ENCODE measurements around the gene PLA2G2D.

PLA2G2D gene

GRCh38 chr1:20114021-20114648 is 5.2 kb downstream of the PLA2G2D start:
- no peak for DNase-seq (ENCODE audit: low read depth in 2 of 2)

GRCh38 chr1:20112279-20113000 is 6.9 kb downstream of the PLA2G2D start:
- no peak for DNase-seq (ENCODE audit: low read depth in 2 of 2)

DNA sequence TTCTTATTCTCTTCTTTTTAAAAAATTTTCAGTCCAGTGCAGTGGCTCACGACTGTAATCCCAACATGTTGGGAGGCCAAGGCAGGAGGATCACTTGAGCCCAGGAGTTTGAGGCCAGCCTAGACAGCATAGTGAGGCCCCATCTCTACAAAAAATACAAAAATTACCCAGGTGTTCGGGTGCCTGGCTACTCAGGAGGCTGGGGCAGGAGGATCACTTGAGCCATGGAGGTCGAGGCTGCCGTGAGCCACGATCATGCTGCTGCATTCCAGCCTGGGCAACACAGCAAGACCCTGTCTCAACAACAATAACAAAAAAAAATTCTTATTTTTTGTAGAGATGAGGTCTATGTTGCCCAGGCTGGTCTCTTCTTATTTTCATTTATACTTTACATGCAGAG is 7.9 kb downstream of the PLA2G2D start:
- no peak for DNase-seq (ENCODE audit: low read depth in 2 of 2)

- no peak for DNase-seq (ENCODE audit: low read depth in 2 of 2)
Observed at GRCh38 chr1:20110679-20111078, 8.7 kb downstream of the PLA2G2D start.

- no peak for DNase-seq (ENCODE audit: low read depth in 2 of 2)
Observed at GRCh38 chr1:20109223-20109856, 10.0 kb downstream of the PLA2G2D start.

- DNase-seq (ENCODE audit: low read depth in 2 of 2), result no peak
Observed at GRCh38 chr1:20108366-20109123, 10.8 kb downstream of the PLA2G2D start.

GRCh38 chr1:20107796-20108195 is 11.5 kb downstream of the PLA2G2D start:
- no peak for DNase-seq (ENCODE audit: low read depth in 2 of 2)

GRCh38 chr1:20107351-20107750 is 12.0 kb downstream of the PLA2G2D start:
- no peak for DNase-seq (ENCODE audit: low read depth in 2 of 2)

DNA sequence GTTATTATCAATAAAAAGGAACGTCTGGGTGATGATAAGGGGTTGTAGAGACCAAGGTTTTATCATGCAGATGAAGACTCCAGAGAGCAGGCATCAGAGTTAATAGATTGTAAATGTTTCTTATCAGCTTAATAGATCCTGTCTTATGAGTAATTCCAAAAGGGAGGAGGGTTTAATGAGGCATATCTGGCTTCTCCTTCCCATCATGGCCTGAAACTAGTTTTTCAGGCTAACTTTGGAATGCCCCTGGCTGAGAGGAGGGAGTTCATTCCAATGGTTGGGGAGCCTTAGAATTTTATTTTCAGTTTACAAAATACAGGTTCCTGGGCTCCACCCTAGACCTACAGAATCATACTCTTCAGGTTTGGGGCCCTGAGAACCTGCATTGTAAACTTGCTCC is 13.5 kb downstream of the PLA2G2D start:
- no peak for DNase-seq (ENCODE audit: low read depth in 2 of 2)

GRCh38 chr1:20102875-20103274 is 16.5 kb downstream of the PLA2G2D start:
- DNase-seq (ENCODE audit: low read depth in 2 of 2), result no peak

GRCh38 chr1:20100632-20101355 is 18.5 kb downstream of the PLA2G2D start:
- peak; percentile 14 to 16 for DNase-seq (ENCODE audit: low read depth in 2 of 2)

DNA sequence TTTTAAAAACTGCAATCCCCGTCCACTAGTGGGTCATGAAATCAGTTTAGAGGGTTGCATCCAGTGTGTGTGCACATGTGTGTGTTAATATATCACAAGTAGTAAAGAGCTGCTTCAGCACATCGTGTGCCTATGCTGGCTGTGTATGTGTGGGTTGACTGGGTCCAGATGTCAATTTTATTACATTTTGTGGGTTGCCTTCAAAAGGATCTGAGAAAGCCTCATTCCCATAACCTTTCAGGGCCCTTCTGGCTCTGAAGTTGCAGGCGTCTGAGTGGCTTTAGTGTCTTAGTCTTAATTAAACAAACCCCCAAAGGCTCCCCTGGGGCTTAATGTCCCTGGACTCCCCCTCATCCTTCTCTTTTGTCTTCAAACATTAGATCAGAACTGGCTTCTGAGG is 19.8 kb downstream of the PLA2G2D start:
- DNase-seq (ENCODE audit: low read depth in 2 of 2), result no peak

GRCh38 chr1:20096840-20097447 is 22.4 kb downstream of the PLA2G2D start:
- no peak for DNase-seq (ENCODE audit: low read depth in 2 of 2)

DNA sequence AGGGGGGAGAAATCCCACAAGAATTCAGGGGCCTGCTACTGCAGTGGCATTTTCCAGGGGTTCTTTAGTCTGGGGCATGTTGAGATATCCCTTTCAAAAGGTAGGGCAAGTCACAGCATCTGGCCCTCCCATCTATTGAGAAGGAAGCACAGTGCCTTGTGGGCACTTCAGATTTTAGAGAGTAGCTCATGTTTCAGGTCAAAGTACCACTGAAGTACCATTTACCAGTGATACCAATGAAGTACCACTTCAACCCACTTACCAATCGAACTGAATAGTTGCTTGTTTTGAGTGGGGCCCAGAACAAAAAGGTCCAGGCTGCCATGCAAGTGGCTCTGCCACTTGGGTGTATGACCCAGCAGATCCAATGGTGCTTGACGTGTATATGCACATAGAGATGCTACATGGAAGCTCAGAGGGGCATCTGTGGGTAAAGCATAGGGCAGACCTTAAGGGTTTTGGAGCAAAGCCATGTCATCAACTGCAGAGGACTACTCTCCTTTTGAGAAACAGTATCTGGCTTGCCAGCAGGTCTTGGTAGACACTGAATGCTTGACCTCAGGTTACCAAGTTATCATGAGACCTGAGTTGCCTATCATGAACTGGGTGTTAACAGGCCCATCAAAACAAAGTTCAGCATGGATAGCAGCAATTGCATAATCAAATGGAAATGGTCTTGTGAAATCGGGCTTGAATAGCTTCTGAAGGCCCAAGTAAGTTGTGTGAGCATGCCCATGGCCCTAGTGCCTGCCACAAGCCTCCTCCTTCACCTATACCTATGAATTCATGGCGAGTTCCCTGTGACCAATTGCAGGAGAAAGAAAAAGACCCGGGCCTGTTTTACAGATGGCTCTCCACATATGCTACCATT is 23.5 kb downstream of the PLA2G2D start:
- DNase-seq (ENCODE audit: low read depth in 2 of 2), result no peak

GRCh38 chr1:20093940-20094391 is 25.4 kb downstream of the PLA2G2D start:
- no peak for DNase-seq (ENCODE audit: low read depth in 2 of 2)

DNA sequence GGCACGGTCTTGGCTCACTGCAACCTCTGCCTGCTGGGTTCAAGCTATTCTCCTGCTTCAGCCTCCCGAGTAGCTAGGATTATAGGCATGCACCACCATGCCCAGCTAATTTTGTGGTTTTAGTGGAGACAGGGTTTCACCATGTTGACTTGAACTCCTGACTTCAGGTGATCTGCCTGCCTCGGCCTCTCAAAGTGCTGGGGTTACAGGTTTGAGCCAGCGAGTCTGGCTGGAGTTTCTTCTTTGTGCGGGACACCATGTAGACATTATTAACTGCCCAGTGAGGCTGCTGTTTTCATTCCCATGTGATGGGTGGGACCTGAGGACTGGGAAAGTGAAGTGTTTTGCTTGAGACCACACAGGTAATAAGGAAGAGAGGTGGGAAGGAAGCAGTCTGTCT is 26.0 kb downstream of the PLA2G2D start:
- DNase-seq (ENCODE audit: low read depth in 2 of 2), result no peak

- no peak for DNase-seq (ENCODE audit: low read depth in 2 of 2)
Observed at GRCh38 chr1:20090641-20091040, 28.7 kb downstream of the PLA2G2D start.

GRCh38 chr1:20090119-20090518 is 29.2 kb downstream of the PLA2G2D start:
- no peak for DNase-seq (ENCODE audit: low read depth in 2 of 2)

- no peak for DNase-seq (ENCODE audit: low read depth in 2 of 2)
Observed at GRCh38 chr1:20089328-20090077, 29.8 kb downstream of the PLA2G2D start.

Data from activated CD4-positive, alpha-beta T cell treated with anti-CD3 and anti-CD28 coated beads for 24 hours (primary cell).